ENCODE results near the gene SCNN1A. TPM values are rescaled to one million over a fixed set of nuclear protein-coding genes. Genes with fewer than 3 reads are reported as not detected.

The SCNN1A gene
- total RNA-seq, 3 donors from 2014 or later, result 1.3 to 175 (median 93.7) TPM

- Histone ChIP-seq H3K4me3 (no peak overlapping the region), H3K36me3 (peaks cover 14% of the 10 kb centered on the region), H3K27ac (peak overlapping the region; percentile 22 to 82), H3K4me1 (peaks cover 8 to 9% of the 10 kb centered on the region in 2 donors), H3K27me3 (no peaks in the 10 kb centered on the region), H3K9me3 (no peaks in the 10 kb centered on the region)
- no peak for TF ChIP-seq POLR2AphosphoS5 (IDR thresholded peaks at IDR 0.05)
- TF ChIP-seq, protein P1, sequence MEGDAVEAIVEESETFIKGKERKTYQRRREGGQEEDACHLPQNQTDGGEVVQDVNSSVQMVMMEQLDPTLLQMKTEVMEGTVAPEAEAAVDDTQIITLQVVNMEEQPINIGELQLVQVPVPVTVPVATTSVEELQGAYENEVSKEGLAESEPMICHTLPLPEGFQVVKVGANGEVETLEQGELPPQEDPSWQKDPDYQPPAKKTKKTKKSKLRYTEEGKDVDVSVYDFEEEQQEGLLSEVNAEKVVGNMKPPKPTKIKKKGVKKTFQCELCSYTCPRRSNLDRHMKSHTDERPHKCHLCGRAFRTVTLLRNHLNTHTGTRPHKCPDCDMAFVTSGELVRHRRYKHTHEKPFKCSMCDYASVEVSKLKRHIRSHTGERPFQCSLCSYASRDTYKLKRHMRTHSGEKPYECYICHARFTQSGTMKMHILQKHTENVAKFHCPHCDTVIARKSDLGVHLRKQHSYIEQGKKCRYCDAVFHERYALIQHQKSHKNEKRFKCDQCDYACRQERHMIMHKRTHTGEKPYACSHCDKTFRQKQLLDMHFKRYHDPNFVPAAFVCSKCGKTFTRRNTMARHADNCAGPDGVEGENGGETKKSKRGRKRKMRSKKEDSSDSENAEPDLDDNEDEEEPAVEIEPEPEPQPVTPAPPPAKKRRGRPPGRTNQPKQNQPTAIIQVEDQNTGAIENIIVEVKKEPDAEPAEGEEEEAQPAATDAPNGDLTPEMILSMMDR (IDR thresholded peaks at IDR 0.05), result no peak
- TF ChIP-seq POLR2A (IDR thresholded peaks at IDR 0.05), result no peak
- intact Hi-C loops (cut with DNase I; ENCODE audit: low total_unique reads), result no loop called here
- DNase-seq (ENCODE audit: low spot score in 2 of 2), result no peak
These were observed 46.2 kb downstream of the SCNN1A start for GRCh38 chr12:6328945-6329702.

GRCh38 chr12:6328045-6328779 is 47.2 kb downstream of the SCNN1A start:
- no peaks in the 10 kb centered on the region for H3K27me3 ChIP-seq
- TF ChIP-seq, protein P1 (IDR thresholded peaks at IDR 0.05), result no peak
- TF ChIP-seq POLR2A (IDR thresholded peaks at IDR 0.05), result no peak
- TF ChIP-seq POLR2AphosphoS5 (IDR thresholded peaks at IDR 0.05), result no peak
- intact Hi-C loops (cut with DNase I; ENCODE audit: low total_unique reads), result no loop called here
- H3K36me3 ChIP-seq, result peaks cover 14% of the 10 kb centered on the region
- H3K9me3 ChIP-seq, result no peaks in the 10 kb centered on the region
- peak overlapping the region; percentile 56 to 82 for H3K27ac ChIP-seq
- peaks cover 8 to 10% of the 10 kb centered on the region in 2 donors for H3K4me1 ChIP-seq
- H3K4me3 ChIP-seq, result peak overlapping the region in 1 of 3 donors; percentile 41
- no peak for DNase-seq (ENCODE audit: low spot score in 2 of 2)

DNA sequence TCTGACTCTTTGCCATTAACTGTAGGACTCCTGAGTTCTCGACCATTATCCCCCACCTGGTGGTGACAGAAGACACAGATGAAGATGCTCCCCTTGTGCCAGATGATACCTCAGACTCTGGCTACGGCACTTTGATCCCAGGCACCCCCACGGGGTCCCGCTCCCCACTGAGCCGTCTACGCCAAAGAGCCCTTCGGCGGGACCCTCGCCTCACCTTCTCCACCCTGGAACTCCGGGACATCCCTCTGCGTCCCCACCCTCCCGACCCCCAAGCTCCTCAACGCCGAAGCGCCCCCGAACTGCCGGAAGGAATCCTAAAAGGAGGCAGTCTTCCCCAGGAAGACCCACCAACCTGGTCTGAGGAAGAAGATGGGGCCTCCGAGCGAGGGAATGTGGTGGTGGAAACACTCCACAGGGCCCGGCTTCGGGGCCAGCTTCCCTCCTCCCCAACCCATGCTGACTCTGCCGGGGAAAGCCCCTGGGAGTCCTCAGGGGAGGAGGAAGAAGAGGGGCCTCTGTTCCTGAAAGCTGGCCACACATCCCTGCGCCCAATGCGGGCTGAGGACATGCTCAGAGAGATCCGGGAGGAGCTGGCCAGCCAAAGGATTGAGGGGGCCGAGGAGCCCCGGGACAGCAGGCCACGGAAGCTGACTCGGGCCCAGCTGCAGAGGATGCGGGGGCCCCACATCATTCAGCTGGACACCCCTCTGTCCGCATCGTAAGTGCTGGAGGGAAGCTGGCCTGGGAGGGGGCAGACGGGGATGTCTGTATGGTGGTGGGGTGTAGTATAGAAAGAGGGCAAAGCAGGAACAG is 47.9 kb downstream of the SCNN1A start:
- intact Hi-C loops (cut with DNase I; ENCODE audit: low total_unique reads), result no loop called here
- Histone ChIP-seq H3K4me1 (peaks cover 13 to 16% of the 10 kb centered on the region in 2 donors), H3K36me3 (peaks cover 14% of the 10 kb centered on the region), H3K9me3 (no peaks in the 10 kb centered on the region), H3K27ac (peak overlapping the region; percentile 56 to 82), H3K4me3 (peak overlapping the region in 2 of 3 donors; percentile 14 to 41), H3K27me3 (no peaks in the 10 kb centered on the region)
- TF ChIP-seq POLR2A (IDR thresholded peaks at IDR 0.05) (no peak), POLR2AphosphoS5 (IDR thresholded peaks at IDR 0.05) (no peak)
- TF ChIP-seq, protein P1 (IDR thresholded peaks at IDR 0.05), result no peak
- no peak for DNase-seq (ENCODE audit: low spot score in 2 of 2)

GRCh38 chr12:6326316-6327228 is 48.8 kb downstream of the SCNN1A start:
- no peak for DNase-seq (ENCODE audit: low spot score in 2 of 2)
- peak in 2 of 3 donors; percentile 30 to 68 for TF ChIP-seq POLR2AphosphoS5 (IDR thresholded peaks at IDR 0.05)
- no peak for TF ChIP-seq POLR2A (IDR thresholded peaks at IDR 0.05)
- TF ChIP-seq, protein P1 (IDR thresholded peaks at IDR 0.05), result peak in 2 of 3 donors; percentile 5 to 39
- peaks cover 13 to 16% of the 10 kb centered on the region in 2 donors for H3K4me1 ChIP-seq
- H3K27me3 ChIP-seq, result no peaks in the 10 kb centered on the region
- H3K9me3 ChIP-seq, result no peaks in the 10 kb centered on the region
- intact Hi-C loops (cut with DNase I; ENCODE audit: low total_unique reads), result no loop called here
- peak overlapping the region in 1 of 3 donors; percentile 24 for H3K4me3 ChIP-seq
- peaks cover 14% of the 10 kb centered on the region for H3K36me3 ChIP-seq
- peak overlapping the region; percentile 56 to 82 for H3K27ac ChIP-seq
